Sigmoid colon (tissue), 7 donors: ENCODE data around the gene SLBP. TPM values are rescaled to one million over a fixed set of nuclear protein-coding genes. Genes with fewer than 3 reads are reported as not detected.
"Not testable (repeated sequence)": the region's sequence is repeated elsewhere in the genome, so short reads cannot be mapped to it uniquely, and the experiment has no call there.

Source experiments
- DNase-seq: peaks from one replicate; pipeline ENCODE4 v3.0.0-alpha.2; 2019
- H3K27ac ChIP-seq, 4 donors: fragments of 200-600 bp; sonication (generic); one replicate each; pipeline ENCODE4 v1.5.1; 2016 to 2019; ENCODE audit warnings: mild to moderate bottlenecking in 1 of 4
- H3K27me3 ChIP-seq, 3 donors: fragments of 200-600 bp; sonication (generic); one replicate each; pipeline ENCODE4 v1.5.1; 2019; ENCODE audit warnings: mild to moderate bottlenecking in 1 of 3
- H3K36me3 ChIP-seq, 4 donors: fragments of 200-600 bp; sonication (generic); one replicate each; pipeline ENCODE4 v1.5.1; 2016 to 2019
- H3K4me1 ChIP-seq, 4 donors: fragments of 200-600 bp; sonication (generic); one replicate each; pipeline ENCODE4 v1.5.1; 2017 to 2019
- H3K4me3 ChIP-seq, 4 donors: fragments of 200-600 bp; sonication (generic); one replicate each; pipeline ENCODE4 v1.5.1; 2017 to 2019; ENCODE audit warnings: mild to moderate bottlenecking in 2 of 4, moderate library complexity in 1 of 4
- H3K9me3 ChIP-seq, 4 donors: fragments of 200-600 bp in 3 of 4; sonication (generic) in 3 of 4; one replicate each; pipeline versions ENCODE4 v1.5.1 to v1.6.1; 2013 to 2019
- EP300 ChIP-seq, 4 donors: sonication (generic); formaldehyde crosslinking; IDR thresholded peaks; one replicate each; pipeline ENCODE4 v1.6.1; 2017; ENCODE audit warnings: antibody characterized with exemption in 4 of 4
- POLR2A ChIP-seq, 2 donors: fragments of 450-650 bp; IDR thresholded peaks; one replicate each; pipeline ENCODE4 v1.6.1; 2016; ENCODE audit warnings: antibody characterized with exemption in 2 of 2, mild to moderate bottlenecking in 2 of 2, moderate library complexity in 2 of 2
- POLR2AphosphoS5 ChIP-seq, 4 donors: sonication (generic); formaldehyde crosslinking; IDR thresholded peaks; one replicate each; pipeline ENCODE4 v1.6.1; 2017; ENCODE audit warnings: antibody characterized with exemption in 4 of 4
- WGBS, 2 donors: extraction: QIAGEN DNeasy Blood & Tissue Kit; methylation state at CpG; one replicate each; pipeline ENCODE4 v1.1.7; 2013; 5-methylcytosine and 5-hydroxymethylcytosine counted together
- intact Hi-C: fragments of 100-400 bp; cut with DNase I; formaldehyde crosslinking; loops from one replicate; pipeline ENCODE4 v1.15.1; 2023
- polyA plus RNA-seq, 3 donors: library from polyadenylated mRNA; stranded (reverse); fragments of 200-250 nt; gene quantifications; one replicate each; pipeline ENCODE4 v1.2.3, GENCODE V29; 2013
- total RNA-seq, 4 donors: library from RNA; depleted of rRNA; stranded (reverse); fragments of >200 nt; gene quantifications; one replicate each; pipeline ENCODE4 v1.1.0, GENCODE V29; 2016
- TF ChIP-seq, protein P1 (sequence below), 4 experiments: fragments of 450-650 bp in 3 of 4; fragments of 200-600 bp in 1 of 4; IDR thresholded peaks; one replicate each; pipeline ENCODE4 v1.5.1; 2016 to 2019; ENCODE audit warnings: antibody characterized with exemption in 4 of 4, mild to moderate bottlenecking in 3 of 4, moderate library complexity in 2 of 4
- donor health status: healthy with polysubstance abuse.
- donor health status: Bipolar disorder and iron deficiency.
- donor health status: healthy.

The SLBP gene
- total and polyA plus RNA-seq, 7 donors = 32.3 to 48.9 (median 36.0) TPM

GRCh38 chr4:1703867-1704266 is 8.3 kb downstream of the SLBP start:
- H3K36me3 ChIP-seq = peaks cover 1 to 50% (median 23%) of the 10 kb centered on the region in 4 donors
- peak; percentile 40 for DNase-seq
- intact Hi-C loops = no loop called here
- peaks cover 0 to 8% (median 3%) of the 10 kb centered on the region in 4 donors for H3K4me1 ChIP-seq
- whole genome bisulfite sequencing, 2 donors = 81 to 84% methylated on average over 1 of the region's 1 CpG
- no peaks in the 10 kb centered on the region for H3K9me3 ChIP-seq
- no peak overlapping the region for H3K27ac ChIP-seq
- no peak overlapping the region for H3K4me3 ChIP-seq
- TF ChIP-seq POLR2A (IDR thresholded peaks at IDR 0.05) (no peak), POLR2AphosphoS5 (IDR thresholded peaks at IDR 0.05) (no peak), EP300 (IDR thresholded peaks at IDR 0.05) (no peak)
- TF ChIP-seq, protein P1, sequence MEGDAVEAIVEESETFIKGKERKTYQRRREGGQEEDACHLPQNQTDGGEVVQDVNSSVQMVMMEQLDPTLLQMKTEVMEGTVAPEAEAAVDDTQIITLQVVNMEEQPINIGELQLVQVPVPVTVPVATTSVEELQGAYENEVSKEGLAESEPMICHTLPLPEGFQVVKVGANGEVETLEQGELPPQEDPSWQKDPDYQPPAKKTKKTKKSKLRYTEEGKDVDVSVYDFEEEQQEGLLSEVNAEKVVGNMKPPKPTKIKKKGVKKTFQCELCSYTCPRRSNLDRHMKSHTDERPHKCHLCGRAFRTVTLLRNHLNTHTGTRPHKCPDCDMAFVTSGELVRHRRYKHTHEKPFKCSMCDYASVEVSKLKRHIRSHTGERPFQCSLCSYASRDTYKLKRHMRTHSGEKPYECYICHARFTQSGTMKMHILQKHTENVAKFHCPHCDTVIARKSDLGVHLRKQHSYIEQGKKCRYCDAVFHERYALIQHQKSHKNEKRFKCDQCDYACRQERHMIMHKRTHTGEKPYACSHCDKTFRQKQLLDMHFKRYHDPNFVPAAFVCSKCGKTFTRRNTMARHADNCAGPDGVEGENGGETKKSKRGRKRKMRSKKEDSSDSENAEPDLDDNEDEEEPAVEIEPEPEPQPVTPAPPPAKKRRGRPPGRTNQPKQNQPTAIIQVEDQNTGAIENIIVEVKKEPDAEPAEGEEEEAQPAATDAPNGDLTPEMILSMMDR (IDR thresholded peaks at IDR 0.05) = no peak
- no peaks in the 10 kb centered on the region for H3K27me3 ChIP-seq

- H3K9me3 ChIP-seq, intact Hi-C loops, H3K27ac ChIP-seq, H3K4me1 ChIP-seq, H3K27me3 ChIP-seq, H3K4me3 ChIP-seq: not testable (repeated sequence)
- peak; percentile 43 for DNase-seq
- H3K36me3 ChIP-seq = peaks cover 7 to 71% (median 37%) of the 10 kb centered on the region in 4 donors
- 93% methylated on average over 8 of the region's 8 CpGs for WGBS, 2 donors
Observed at GRCh38 chr4:1701671-1702070, 10.4 kb downstream of the SLBP start.

DNA sequence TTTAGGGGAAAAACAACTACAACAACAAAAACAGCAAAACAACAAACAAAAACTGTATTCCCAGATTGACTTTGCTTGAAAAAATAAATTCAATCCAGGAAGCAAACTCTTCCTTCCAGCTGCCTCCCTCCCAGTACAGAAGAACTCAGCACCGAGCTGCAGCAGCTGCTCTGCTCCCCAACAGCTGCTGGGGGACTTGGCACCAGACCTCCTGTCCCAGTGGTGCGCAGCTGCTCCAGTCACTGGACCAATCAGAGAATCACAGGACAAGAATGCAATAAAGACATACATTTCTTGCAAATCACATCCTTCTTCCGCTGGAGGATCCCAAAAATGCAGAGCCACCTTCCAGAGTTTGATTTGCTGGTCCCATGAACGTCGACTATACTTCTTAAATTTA is 16.2 kb downstream of the SLBP start:
- WGBS, 2 donors = 80 to 81% methylated on average over 5 of the region's 5 CpGs
- DNase-seq = peak; percentile 58
- no peaks in the 10 kb centered on the region for H3K27me3 ChIP-seq
- TF ChIP-seq, protein P1 (IDR thresholded peaks at IDR 0.05) = no peak
- TF ChIP-seq POLR2A (IDR thresholded peaks at IDR 0.05) (no peak), EP300 (IDR thresholded peaks at IDR 0.05) (no peak), POLR2AphosphoS5 (IDR thresholded peaks at IDR 0.05) (no peak)
- intact Hi-C loops = no loop called here
- no peak overlapping the region for H3K4me3 ChIP-seq
- H3K4me1 ChIP-seq = no peaks in the 10 kb centered on the region
- no peaks in the 10 kb centered on the region for H3K9me3 ChIP-seq
- peaks cover 7 to 87% (median 52%) of the 10 kb centered on the region in 4 donors for H3K36me3 ChIP-seq
- H3K27ac ChIP-seq = no peak overlapping the region

- 38 to 48% methylated on average over 7 of the region's 7 CpGs for WGBS, 2 donors
- Histone ChIP-seq H3K36me3 (peaks cover 0 to 79% (median 48%) of the 10 kb centered on the region in 4 donors), H3K9me3 (no peaks in the 10 kb centered on the region), H3K27me3 (no peaks in the 10 kb centered on the region), H3K4me1 (no peaks in the 10 kb centered on the region), H3K4me3 (no peak overlapping the region), H3K27ac (no peak overlapping the region)
- DNase-seq = peak; percentile 88
- no peak for TF ChIP-seq POLR2A (IDR thresholded peaks at IDR 0.05)
- TF ChIP-seq, protein P1 (IDR thresholded peaks at IDR 0.05) = peak; percentile 62 to 94 (median 84)
- TF ChIP-seq POLR2AphosphoS5 (IDR thresholded peaks at IDR 0.05) = no peak
- no peak for TF ChIP-seq EP300 (IDR thresholded peaks at IDR 0.05)
- intact Hi-C loops = loop anchor here (1.0 kb wide), 1 partner anchor 33 kb away; no protein-coding TSS in a partner anchor
Observed at GRCh38 chr4:1693131-1693896, 18.8 kb downstream of the SLBP start.

DNA sequence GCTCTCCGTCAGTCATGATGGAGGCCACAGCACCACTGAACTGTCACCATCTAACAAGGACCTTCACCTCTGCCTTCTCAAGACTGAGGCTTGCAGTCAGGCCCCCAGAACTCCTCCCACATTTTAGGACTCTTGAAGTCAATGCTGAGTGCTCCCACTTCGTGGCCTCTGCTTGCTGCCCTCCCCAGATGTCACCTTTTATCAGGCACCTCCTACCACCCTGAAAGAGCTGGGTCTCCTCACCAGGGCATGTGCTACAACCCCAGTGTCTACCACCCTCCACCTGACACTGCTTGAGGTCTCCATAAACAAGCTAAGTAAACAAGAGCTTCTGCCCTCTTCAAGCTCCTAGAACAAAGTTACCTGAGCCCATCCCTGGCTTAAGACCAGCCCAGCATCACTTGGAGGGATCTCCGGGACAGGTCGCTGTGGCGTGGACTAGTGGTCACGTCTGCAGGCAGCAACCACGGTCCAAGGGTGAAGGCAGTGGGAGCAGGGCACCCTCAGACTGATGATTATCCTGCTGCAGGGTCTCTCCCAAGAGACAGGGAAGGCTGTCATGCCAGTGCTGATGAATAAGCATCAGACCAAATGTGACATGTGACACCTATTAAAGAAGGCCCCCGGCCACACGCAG is 20.3 kb downstream of the SLBP start:
- intact Hi-C loops = no loop called here

More for the DNA sequence above, 20.3 kb downstream of the SLBP start:
- peaks cover 0 to 64% (median 38%) of the 10 kb centered on the region in 4 donors for H3K36me3 ChIP-seq
- no peaks in the 10 kb centered on the region for H3K9me3 ChIP-seq
- 89 to 93% methylated on average over 9 of the region's 9 CpGs for WGBS, 2 donors
- no peaks in the 10 kb centered on the region for H3K27me3 ChIP-seq
- H3K4me3 ChIP-seq = no peak overlapping the region
- H3K27ac ChIP-seq = no peak overlapping the region
- H3K4me1 ChIP-seq = no peaks in the 10 kb centered on the region
- TF ChIP-seq, protein P1 (IDR thresholded peaks at IDR 0.05) = no peak
- TF ChIP-seq POLR2AphosphoS5 (IDR thresholded peaks at IDR 0.05) (no peak), POLR2A (IDR thresholded peaks at IDR 0.05) (no peak), EP300 (IDR thresholded peaks at IDR 0.05) (no peak)
- peak; percentile 37 for DNase-seq
